Keratinocyte (primary cell): ENCODE results near the gene TSFM. TPM values are rescaled to one million over a fixed set of nuclear protein-coding genes. Genes with fewer than 3 reads are reported as not detected.

ENCODE experiments used
- DNase-seq: peaks from one replicate; pipeline ENCODE4 v3.0.0-alpha.2; 2011; ENCODE audit warnings: low read depth, missing footprints, low spot score
- FAIRE-seq: peaks from 2 replicates; lab custom pipeline; 2011; peaks lifted over from hg19 to GRCh38; lab: Jason Lieb, UNC
- H2AFZ ChIP-seq: 2 replicates; pipeline ENCODE4 v1.6.0; 2012; ENCODE audit warnings: low read length, control low read depth, inconsistent platforms; ENCODE audit not compliant: control insufficient read depth
- H3K27ac ChIP-seq: 2 replicates; pipeline ENCODE4 v1.5.1; 2011; ENCODE audit warnings: low read length; ENCODE audit not compliant: control insufficient read depth, insufficient read depth
- H3K27me3 ChIP-seq: 3 replicates; pipeline ENCODE4 v1.6.0; 2011; ENCODE audit warnings: low read length; ENCODE audit not compliant: control insufficient read depth, insufficient read depth; ENCODE audit errors: extremely low read depth
- H3K36me3 ChIP-seq, 2 experiments: 2 replicates in 1 of 2; 3 replicates in 1 of 2; pipeline ENCODE4 v1.5.1; 2011; ENCODE audit warnings: low read length in 2 of 2, mild to moderate bottlenecking in 1 of 2; ENCODE audit not compliant: control insufficient read depth in 2 of 2, insufficient read depth in 2 of 2; ENCODE audit errors: extremely low read depth in 1 of 2
- H3K4me1 ChIP-seq: 3 replicates; pipeline ENCODE4 v1.5.1; 2011; ENCODE audit warnings: low read length; ENCODE audit not compliant: control insufficient read depth, insufficient read depth; ENCODE audit errors: extremely low read depth
- H3K4me2 ChIP-seq: 3 replicates; pipeline ENCODE4 v1.6.0; 2011; ENCODE audit warnings: low read depth, low read length; ENCODE audit not compliant: control insufficient read depth, insufficient read depth; ENCODE audit errors: extremely low read depth
- H3K4me3 ChIP-seq, 3 experiments: fragments of 200-600 bp in 1 of 3; sonication (generic) in 1 of 3; 2 replicates in 2 of 3; 3 replicates in 1 of 3; pipeline ENCODE4 v1.5.1; 2011 to 2016; ENCODE audit warnings: low read length in 3 of 3, mild to moderate bottlenecking in 3 of 3, control low read depth in 2 of 3, inconsistent platforms in 1 of 3, low read depth in 1 of 3, mixed read lengths in 1 of 3, mixed run types in 1 of 3, moderate library complexity in 1 of 3; ENCODE audit not compliant: control insufficient read depth in 2 of 3, insufficient read depth in 2 of 3; ENCODE audit errors: extremely low read depth in 1 of 3
- H3K79me2 ChIP-seq: 2 replicates; pipeline ENCODE4 v1.6.0; 2012; ENCODE audit warnings: low read length; ENCODE audit not compliant: control insufficient read depth, insufficient read depth
- H3K9ac ChIP-seq: 3 replicates; pipeline ENCODE4 v1.6.0; 2011; ENCODE audit warnings: low read length; ENCODE audit not compliant: control insufficient read depth, insufficient read depth; ENCODE audit errors: extremely low read depth
- H3K9me1 ChIP-seq: 3 replicates; pipeline ENCODE4 v1.6.0; 2011; ENCODE audit warnings: low read length; ENCODE audit not compliant: control insufficient read depth, insufficient read depth; ENCODE audit errors: extremely low read depth
- H3K9me3 ChIP-seq: 2 replicates; pipeline ENCODE4 v1.5.1; 2012; ENCODE audit warnings: low read depth, low read length; ENCODE audit not compliant: control insufficient read depth
- H4K20me1 ChIP-seq: 3 replicates; pipeline ENCODE4 v1.6.0; 2011; ENCODE audit warnings: low read length; ENCODE audit not compliant: control insufficient read depth, insufficient read depth; ENCODE audit errors: extremely low read depth
- CTCF ChIP-seq, 3 experiments: IDR thresholded peaks in 1 of 3; conservative IDR thresholded peaks in 1 of 3; optimal IDR thresholded peaks in 1 of 3; 2 replicates in 2 of 3; 3 replicates in 1 of 3; pipeline versions ENCODE3 to v1.5.1; 2011; ENCODE audit warnings: low read length in 3 of 3, mild to moderate bottlenecking in 3 of 3, moderate library complexity in 2 of 3, control low read depth in 1 of 3, inconsistent platforms in 1 of 3; ENCODE audit not compliant: insufficient read depth in 2 of 3; ENCODE audit errors: extremely low read depth in 1 of 3
- EZH2 ChIP-seq: IDR thresholded peaks from one replicate; pipeline ENCODE4 v1.6.1; 2012; ENCODE audit warnings: inconsistent platforms, mild to moderate bottlenecking, low read length, moderate library complexity
- dilution Hi-C: fragments of 300-500 bp; cut with MboI; formaldehyde crosslinking; loops from one replicate; pipeline ENCODE4 v1.7.0; 2020; ENCODE audit warnings: low sequenced_read_pairs; ENCODE audit not compliant: extremely low pct_ligation_motif_present
- polyA plus RNA-seq, 5 experiments: library from polyadenylated mRNA; depleted of rRNA in 3 of 5; stranded (reverse) in 3 of 5; stranded (forward) in 1 of 5; unstranded in 1 of 5; fragments of >200 nt; gene quantifications; 1 replicate in 1 of 5; 2 replicates in 3 of 5; 3 replicates in 1 of 5; pipeline versions ENCODE4 v1.2.1 to v1.2.3, GENCODE V29; 2011 to 2012; ENCODE audit warnings: missing spikeins in 2 of 5, low read depth in 1 of 5, low replicate concordance in 1 of 5

Gene TSFM
- polyA plus RNA-seq, 1 donor (not counting 4 experiments of a cell fraction or from before 2014, with no cell fraction given): 30.5 TPM

- Histone ChIP-seq H3K4me2 (no peak overlapping the region), H3K9me3 (no peaks in the 10 kb centered on the region), H3K9me1 (no peaks in the 10 kb centered on the region), H3K4me1 (peaks cover 9% of the 10 kb centered on the region), H3K9ac (no peak overlapping the region), H3K36me3 (peaks cover 0 to 24% of the 10 kb centered on the region in 2 experiments), H4K20me1 (no peaks in the 10 kb centered on the region), H3K27me3 (no peaks in the 10 kb centered on the region), H3K4me3 (no peak overlapping the region), H2AFZ (no peak overlapping the region), H3K79me2 (no peaks in the 10 kb centered on the region), H3K27ac (no peak overlapping the region)
- dilution Hi-C loops: no loop called here
- DNase-seq (no peak), FAIRE-seq (no peak)
- TF ChIP-seq EZH2: no peak
Measured at GRCh38 chr12:57808351-57808750, 25.8 kb downstream of the TSFM start.

- Histone ChIP-seq H3K36me3 (peaks cover 0 to 24% of the 10 kb centered on the region in 2 experiments), H3K9ac (no peak overlapping the region), H2AFZ (no peak overlapping the region), H3K79me2 (no peaks in the 10 kb centered on the region), H4K20me1 (no peaks in the 10 kb centered on the region), H3K9me3 (no peaks in the 10 kb centered on the region), H3K27me3 (no peaks in the 10 kb centered on the region), H3K4me1 (peaks cover 9% of the 10 kb centered on the region), H3K9me1 (no peaks in the 10 kb centered on the region), H3K4me2 (no peak overlapping the region), H3K27ac (no peak overlapping the region), H3K4me3 (no peak overlapping the region)
- TF ChIP-seq EZH2 (no peak), CTCF (optimal IDR thresholded peaks at IDR 0.05 in 1 of 3, IDR thresholded peaks at IDR 0.05 in 1 of 3, conservative IDR thresholded peaks at IDR 0.05 in 1 of 3; ENCODE audit: extremely low read depth in 1 of 3, insufficient read depth in 2 of 3, low read length in 3 of 3) (no peak)
- FAIRE-seq: no peak
- dilution Hi-C loops: no loop called here
- DNase-seq: no peak
Measured at GRCh38 chr12:57809425-57809824, 26.8 kb downstream of the TSFM start.

GRCh38 chr12:57810450-57810849, 27.9 kb downstream of the TSFM start:
- Histone ChIP-seq H3K4me1 (peaks cover 9% of the 10 kb centered on the region), H3K9me3 (no peaks in the 10 kb centered on the region), H3K4me2 (peak overlapping the region; percentile 36), H3K9ac (no peak overlapping the region), H2AFZ (no peak overlapping the region), H3K4me3 (no peak overlapping the region), H3K27me3 (no peaks in the 10 kb centered on the region), H3K9me1 (no peaks in the 10 kb centered on the region), H3K27ac (no peak overlapping the region), H3K36me3 (peaks cover 0 to 24% of the 10 kb centered on the region in 2 experiments), H4K20me1 (no peaks in the 10 kb centered on the region), H3K79me2 (no peaks in the 10 kb centered on the region)
- peak; percentile 97 for FAIRE-seq
- dilution Hi-C loops: no loop called here
- TF ChIP-seq EZH2 (no peak), CTCF (optimal IDR thresholded peaks at IDR 0.05 in 1 of 3, IDR thresholded peaks at IDR 0.05 in 1 of 3, conservative IDR thresholded peaks at IDR 0.05 in 1 of 3; ENCODE audit: extremely low read depth in 1 of 3, insufficient read depth in 2 of 3, low read length in 3 of 3) (no peak)
- DNase-seq: peak; percentile 64
